Stimulated activated CD8-positive, alpha-beta memory T cell treated with anti-CD3 and anti-CD28 coated beads, Interleukin-4, amount 100 ng/mL, for 24 hours (primary cell): Measurements from ENCODE around the gene EFNA5.

Experiments
- DNase-seq: peaks from one replicate; pipeline ENCODE4 v3.0.0-alpha.2; 2020; ENCODE audit warnings: low read depth

EFNA5 gene

GRCh38 chr5:107672211-107673038 is 1.7 kb upstream of the EFNA5 start:
- no peak for DNase-seq

GRCh38 chr5:107671742-107672210 is 1.0 kb upstream of the EFNA5 start:
- DNase-seq: no peak

GRCh38 chr5:107670087-107670931 is 428 bp downstream of the EFNA5 start:
- DNase-seq: no peak

GRCh38 chr5:107669096-107670031 is 1.4 kb downstream of the EFNA5 start:
- no peak for DNase-seq

- DNase-seq: no peak
Measured at GRCh38 chr5:107668154-107669095, 2.3 kb downstream of the EFNA5 start.

- DNase-seq: no peak
Measured at GRCh38 chr5:107666051-107666655, 4.6 kb downstream of the EFNA5 start.

GRCh38 chr5:107665036-107665570 is 5.6 kb downstream of the EFNA5 start:
- no peak for DNase-seq

GRCh38 chr5:107663697-107664096 is 7.0 kb downstream of the EFNA5 start:
- no peak for DNase-seq

- DNase-seq: no peak
Measured at GRCh38 chr5:107661650-107662044, 9.1 kb downstream of the EFNA5 start.

- no peak for DNase-seq
Measured at GRCh38 chr5:107661038-107661649, 9.6 kb downstream of the EFNA5 start.

GRCh38 chr5:107658528-107658927 is 12.2 kb downstream of the EFNA5 start:
- DNase-seq: no peak

- DNase-seq: no peak
Measured at GRCh38 chr5:107655831-107656230, 14.9 kb downstream of the EFNA5 start.

GRCh38 chr5:107654827-107655226 is 15.9 kb downstream of the EFNA5 start:
- no peak for DNase-seq

- DNase-seq: no peak
Measured at GRCh38 chr5:107653685-107654084, 17.1 kb downstream of the EFNA5 start.

GRCh38 chr5:107652839-107653607 is 17.7 kb downstream of the EFNA5 start:
- DNase-seq: no peak

GRCh38 chr5:107652408-107652807 is 18.3 kb downstream of the EFNA5 start:
- DNase-seq: no peak

- no peak for DNase-seq
Measured at GRCh38 chr5:107651325-107651724, 19.4 kb downstream of the EFNA5 start.

GRCh38 chr5:107646418-107646817 is 24.3 kb downstream of the EFNA5 start:
- DNase-seq: no peak

GRCh38 chr5:107640568-107640967 is 30.2 kb downstream of the EFNA5 start:
- DNase-seq: no peak
